Transverse colon (tissue), 4 donors: ENCODE results near the gene ZBTB46. TPM values are rescaled to one million over a fixed set of nuclear protein-coding genes. Genes with fewer than 3 reads are reported as not detected.
A peak's percentile ranks its signal among the peaks of the same experiment; 100 is the strongest.

Experiments used
- DNase-seq: peaks from one replicate; pipeline ENCODE4 v3.0.0-alpha.2; 2019
- H3K27ac ChIP-seq, 4 donors: fragments of 200-600 bp; sonication (generic); 2 replicates each; pipeline ENCODE4 v1.5.1; 2016 to 2018; ENCODE audit warnings: inconsistent platforms in 4 of 4
- H3K27me3 ChIP-seq: fragments of 200-600 bp; sonication (generic); 2 replicates; pipeline ENCODE4 v1.5.1; 2017; ENCODE audit warnings: inconsistent platforms
- H3K36me3 ChIP-seq, 4 donors: fragments of 200-600 bp; sonication (generic); 2 replicates each; pipeline ENCODE4 v1.5.1; 2017 to 2019; ENCODE audit warnings: inconsistent platforms in 4 of 4
- H3K4me1 ChIP-seq, 4 donors: fragments of 200-600 bp; sonication (generic); 2 replicates each; pipeline ENCODE4 v1.5.1; 2017 to 2020; ENCODE audit warnings: inconsistent platforms in 4 of 4
- H3K4me3 ChIP-seq, 4 donors: fragments of 200-600 bp; sonication (generic); 1 replicate in 1 of 4; 2 replicates in 3 of 4; pipeline versions ENCODE4 v1.5.1 to v1.6.1; 2017 to 2019; ENCODE audit warnings: inconsistent platforms in 4 of 4
- H3K9me3 ChIP-seq, 2 donors: fragments of 200-600 bp; sonication (generic); 2 replicates each; pipeline ENCODE4 v1.5.1; 2017 to 2019; ENCODE audit warnings: inconsistent platforms in 2 of 2
- CTCF ChIP-seq, 5 experiments: fragments of 200-600 bp in 3 of 5; fragments of 450-650 bp in 2 of 5; sonication (generic) in 3 of 5; IDR thresholded peaks; 1 replicate in 2 of 5; 2 replicates in 3 of 5; pipeline ENCODE4 v1.5.1; 2016 to 2017; ENCODE audit warnings: antibody characterized with exemption in 5 of 5, inconsistent platforms in 3 of 5, mild to moderate bottlenecking in 2 of 5, moderate library complexity in 1 of 5
- EP300 ChIP-seq: sonication (generic); formaldehyde crosslinking; IDR thresholded peaks from one replicate; pipeline ENCODE4 v1.6.1; 2017; ENCODE audit warnings: antibody characterized with exemption, low read depth
- POLR2A ChIP-seq: fragments of 450-650 bp; IDR thresholded peaks from one replicate; pipeline ENCODE4 v1.6.1; 2016; ENCODE audit warnings: antibody characterized with exemption, mild to moderate bottlenecking, moderate library complexity
- POLR2AphosphoS5 ChIP-seq, 3 donors: sonication (generic); formaldehyde crosslinking; IDR thresholded peaks; one replicate each; pipeline ENCODE4 v1.6.1; 2016; ENCODE audit warnings: antibody characterized with exemption in 3 of 3
- WGBS, 2 donors: methylation state at CpG; one replicate each; pipeline ENCODE4 v1.1.5; 2018; ENCODE audit warnings: low coverage in 1 of 2; 5-methylcytosine and 5-hydroxymethylcytosine counted together
- in situ Hi-C, 4 donors: fragments of 200-750 bp; cut with MboI; loops; one replicate each; pipeline versions ENCODE4 v1.15.0 to v1.15.1; 2017; ENCODE audit warnings: low sequenced_read_pairs in 3 of 4, low pct_ligation_motif_present in 1 of 4, low pct_unique_long_range_greater_than_20kb in 1 of 4
- intact Hi-C: fragments of 100-400 bp; cut with DNase I; formaldehyde crosslinking; loops from one replicate; pipeline ENCODE4 v1.15.1; 2023; ENCODE audit warnings: low total_unique reads
- total RNA-seq, 4 donors: library from RNA; depleted of rRNA; stranded (reverse); fragments of >200 nt; gene quantifications; one replicate each; pipeline ENCODE4 v1.1.0, GENCODE V29; 2016

ZBTB46 gene
- total RNA-seq, 4 donors from 2014 or later, result 2.3 to 6.0 (median 5.3) TPM

- Histone ChIP-seq H3K36me3 (peaks cover 0 to 8% (median 2%) of the 10 kb centered on the region in 4 donors), H3K27ac (peak overlapping the region in 2 of 4 donors; percentile 41 to 49), H3K4me3 (no peak overlapping the region), H3K9me3 (no peaks in the 10 kb centered on the region), H3K27me3 (no peaks in the 10 kb centered on the region), H3K4me1 (peaks cover 19 to 35% (median 30%) of the 10 kb centered on the region in 4 donors)
- no peak for DNase-seq
- in situ Hi-C loops, result no loop called here
- 91% methylated on average over 38 of the region's 43 CpGs; no CpG with 5 or more reads in 1 of the 2 donors for WGBS, 2 donors
- intact Hi-C loops, result no loop called here
- TF ChIP-seq POLR2AphosphoS5 (IDR thresholded peaks at IDR 0.05) (peak in 1 of 3 donors; percentile 3), CTCF (IDR thresholded peaks at IDR 0.05) (no peak)
Measured at GRCh38 chr20:63700199-63701050, 130.6 kb downstream of the ZBTB46 start.

GRCh38 chr20:63699466-63700198 is 131.4 kb downstream of the ZBTB46 start:
- in situ Hi-C loops (no loop called here), intact Hi-C loops (no loop called here)
- Histone ChIP-seq H3K9me3 (no peaks in the 10 kb centered on the region), H3K4me3 (no peak overlapping the region), H3K36me3 (peaks cover 0 to 2% (median 0%) of the 10 kb centered on the region in 4 donors), H3K27ac (peak overlapping the region; percentile 19 to 61 (median 45)), H3K27me3 (no peaks in the 10 kb centered on the region), H3K4me1 (peaks cover 19 to 35% (median 30%) of the 10 kb centered on the region in 4 donors)
- no peak for DNase-seq
- WGBS, 2 donors, result 69% methylated on average over 14 of the region's 24 CpGs; no CpG with 5 or more reads in 1 of the 2 donors
- TF ChIP-seq POLR2AphosphoS5 (IDR thresholded peaks at IDR 0.05) (no peak), EP300 (no peak), CTCF (IDR thresholded peaks at IDR 0.05) (no peak), POLR2A (no peak)

GRCh38 chr20:63698739-63699465 is 132.2 kb downstream of the ZBTB46 start:
- no peaks in the 10 kb centered on the region for H3K9me3 ChIP-seq
- no peaks in the 10 kb centered on the region for H3K27me3 ChIP-seq
- peak; percentile 35 for DNase-seq
- TF ChIP-seq EP300 (peak; percentile 63), POLR2A (no peak), POLR2AphosphoS5 (IDR thresholded peaks at IDR 0.05) (peak in 2 of 3 donors; percentile 22 to 23), CTCF (IDR thresholded peaks at IDR 0.05) (no peak)
- H3K27ac ChIP-seq, result peak overlapping the region; percentile 19 to 61 (median 45)
- H3K4me1 ChIP-seq, result peaks cover 19 to 35% (median 30%) of the 10 kb centered on the region in 4 donors
- H3K4me3 ChIP-seq, result no peak overlapping the region
- H3K36me3 ChIP-seq, result no peaks in the 10 kb centered on the region
- intact Hi-C loops, result no loop called here
- WGBS, 2 donors, result 63% methylated on average over 19 of the region's 19 CpGs; no CpG with 5 or more reads in 1 of the 2 donors
- in situ Hi-C loops, result no loop called here
